ENCODE measurements around the gene TBL2.
A peak's percentile ranks its signal among the peaks of the same experiment; 100 is the strongest.

- TF ChIP-seq, protein P1, sequence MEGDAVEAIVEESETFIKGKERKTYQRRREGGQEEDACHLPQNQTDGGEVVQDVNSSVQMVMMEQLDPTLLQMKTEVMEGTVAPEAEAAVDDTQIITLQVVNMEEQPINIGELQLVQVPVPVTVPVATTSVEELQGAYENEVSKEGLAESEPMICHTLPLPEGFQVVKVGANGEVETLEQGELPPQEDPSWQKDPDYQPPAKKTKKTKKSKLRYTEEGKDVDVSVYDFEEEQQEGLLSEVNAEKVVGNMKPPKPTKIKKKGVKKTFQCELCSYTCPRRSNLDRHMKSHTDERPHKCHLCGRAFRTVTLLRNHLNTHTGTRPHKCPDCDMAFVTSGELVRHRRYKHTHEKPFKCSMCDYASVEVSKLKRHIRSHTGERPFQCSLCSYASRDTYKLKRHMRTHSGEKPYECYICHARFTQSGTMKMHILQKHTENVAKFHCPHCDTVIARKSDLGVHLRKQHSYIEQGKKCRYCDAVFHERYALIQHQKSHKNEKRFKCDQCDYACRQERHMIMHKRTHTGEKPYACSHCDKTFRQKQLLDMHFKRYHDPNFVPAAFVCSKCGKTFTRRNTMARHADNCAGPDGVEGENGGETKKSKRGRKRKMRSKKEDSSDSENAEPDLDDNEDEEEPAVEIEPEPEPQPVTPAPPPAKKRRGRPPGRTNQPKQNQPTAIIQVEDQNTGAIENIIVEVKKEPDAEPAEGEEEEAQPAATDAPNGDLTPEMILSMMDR (tag by site-specific recombination; IDR thresholded peaks at IDR 0.05) = no peak
- TF ChIP-seq ZNF423 (tag by site-specific recombination; IDR thresholded peaks at IDR 0.05) = 0 out of 2 replicates have a peak, but pooled peaks have one; percentile 46
- TF ChIP-seq, protein P2, sequence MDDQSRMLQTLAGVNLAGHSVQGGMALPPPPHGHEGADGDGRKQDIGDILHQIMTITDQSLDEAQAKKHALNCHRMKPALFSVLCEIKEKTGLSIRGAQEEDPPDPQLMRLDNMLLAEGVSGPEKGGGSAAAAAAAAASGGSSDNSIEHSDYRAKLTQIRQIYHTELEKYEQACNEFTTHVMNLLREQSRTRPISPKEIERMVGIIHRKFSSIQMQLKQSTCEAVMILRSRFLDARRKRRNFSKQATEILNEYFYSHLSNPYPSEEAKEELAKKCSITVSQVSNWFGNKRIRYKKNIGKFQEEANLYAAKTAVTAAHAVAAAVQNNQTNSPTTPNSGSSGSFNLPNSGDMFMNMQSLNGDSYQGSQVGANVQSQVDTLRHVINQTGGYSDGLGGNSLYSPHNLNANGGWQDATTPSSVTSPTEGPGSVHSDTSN (CRISPR knock-in tag; IDR thresholded peaks at IDR 0.05) = no peak
- TF ChIP-seq ZNF654 (tag by site-specific recombination; IDR thresholded peaks at IDR 0.05; ENCODE audit: low read depth) = peak; percentile 19; the same call in 1 of the 2 replicates
- TF ChIP-seq YY1 (tag by site-specific recombination; IDR thresholded peaks at IDR 0.05) = no peak
- TF ChIP-seq ZSCAN30 (tag by site-specific recombination; IDR thresholded peaks at IDR 0.05) = no peak
- TF ChIP-seq, protein P3, sequence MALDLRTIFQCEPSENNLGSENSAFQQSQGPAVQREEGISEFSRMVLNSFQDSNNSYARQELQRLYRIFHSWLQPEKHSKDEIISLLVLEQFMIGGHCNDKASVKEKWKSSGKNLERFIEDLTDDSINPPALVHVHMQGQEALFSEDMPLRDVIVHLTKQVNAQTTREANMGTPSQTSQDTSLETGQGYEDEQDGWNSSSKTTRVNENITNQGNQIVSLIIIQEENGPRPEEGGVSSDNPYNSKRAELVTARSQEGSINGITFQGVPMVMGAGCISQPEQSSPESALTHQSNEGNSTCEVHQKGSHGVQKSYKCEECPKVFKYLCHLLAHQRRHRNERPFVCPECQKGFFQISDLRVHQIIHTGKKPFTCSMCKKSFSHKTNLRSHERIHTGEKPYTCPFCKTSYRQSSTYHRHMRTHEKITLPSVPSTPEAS (tag by site-specific recombination; IDR thresholded peaks at IDR 0.05) = no peak
- peak; percentile 98 for TF ChIP-seq ZBTB17 (tag by site-specific recombination; IDR thresholded peaks at IDR 0.05)
These were observed 34.4 kb upstream of the TBL2 start for GRCh38 chr7:73612598-73613269.
